DOHH2 (cell line): ENCODE results near the gene OCA2.

Source experiments
- CTCF ChIP-seq: fragments of 200-600 bp; sonication (generic); IDR thresholded peaks from one replicate; pipeline ENCODE4 v1.5.1; 2014; ENCODE audit warnings: antibody characterized with exemption, mild to moderate bottlenecking, low read depth, low read length; ENCODE audit not compliant: poor library complexity, severe bottlenecking
- EZH2phosphoT487 ChIP-seq: fragments of 200-600 bp; sonication (generic); IDR thresholded peaks from 2 replicates; pipeline ENCODE4 v1.6.1; 2017; ENCODE audit warnings: borderline replicate concordance, mild to moderate bottlenecking, antibody characterized with exemption, low read length, moderate library complexity, mixed read lengths

GRCh38 chr15:28030801-28031200 lies 68.3 kb downstream of the OCA2 start:
- TF ChIP-seq CTCF (no peak), EZH2phosphoT487 (no peak)
